Activated CD4-positive, alpha-beta T cell treated with anti-CD3 and anti-CD28 coated beads, Interleukin-2, amount 50 U/mL, for 24 hours (primary cell): Measurements from ENCODE around the gene KRTAP20-1.

Experiments used
- DNase-seq, 2 donors: peaks; one replicate each; pipeline ENCODE4 v3.0.0-alpha.2; 2020; ENCODE audit warnings: low read depth in 1 of 2, low spot score in 1 of 2

Gene KRTAP20-1

GRCh38 chr21:30642564-30642963 is 26.3 kb downstream of the KRTAP20-1 start, which contains the start of gene KRTAP20-3:
Gene KRTAP20-3 (plus strand): TSS chr21:30642864.
- no peak for DNase-seq

- DNase-seq = no peak
Observed at GRCh38 chr21:30646904-30647414, 30.7 kb downstream of the KRTAP20-1 start.

- no peak for DNase-seq
Observed at GRCh38 chr21:30652891-30653290, 36.7 kb downstream of the KRTAP20-1 start.
